ENCODE data around the gene PGP. TPM values are rescaled to one million over a fixed set of nuclear protein-coding genes. Genes with fewer than 3 reads are reported as not detected.

Gene PGP
- polyA plus RNA-seq, 2 of the 4 experiments (the other 2 are of a cell fraction), result 13.9 to 33.7 TPM

GRCh38 chr16:2176047-2176446, 38.6 kb downstream of the PGP start:
- FAIRE-seq, result no peak
- TF ChIP-seq NFE2L2 (conservative IDR thresholded peaks at IDR 0.05; ENCODE audit: low read length), result no peak
- no peak for TF ChIP-seq HES2 (IDR thresholded peaks at IDR 0.05)
- no peak overlapping the region for H3K4me3 ChIP-seq
- POLR2A ChIA-PET, result interaction anchor here (0.5 kb wide), 1 partner anchor 299 kb away, joined by 3 read pairs; no protein-coding TSS in a partner anchor
- 96% methylated on average over 17 of the region's 23 CpGs for WGBS (ENCODE audit: missing lambda C conversion rate)
- no peaks in the 10 kb centered on the region for H3K9me3 ChIP-seq
- H3K4me2 ChIP-seq, result no peak overlapping the region
- ATAC-seq, result no peak
- no peak overlapping the region for H3K27ac ChIP-seq
- CTCF ChIA-PET, result interaction anchor here (0.7 to 3.1 kb wide), 3 partner anchors 18 to 172 kb away, joined by 3 to 12 read pairs (median 3); partner anchors contain the start of gene E4F1
- H3K4me1 ChIP-seq, result no peaks in the 10 kb centered on the region
- DNase-seq (ENCODE audit: low read depth in 1 of 2, low spot score in 1 of 2), result no peak

GRCh38 chr16:2175454-2175853, 39.2 kb downstream of the PGP start:
- H3K4me3 ChIP-seq, result no peak overlapping the region
- H3K4me2 ChIP-seq, result no peak overlapping the region
- no peak for TF ChIP-seq RARB (CRISPR knock-in tag; IDR thresholded peaks at IDR 0.05)
- TF ChIP-seq TP53 (CRISPR knock-in tag; IDR thresholded peaks at IDR 0.05), result no peak
- no peak for TF ChIP-seq CBX2 (IDR thresholded peaks at IDR 0.05; ENCODE audit: borderline replicate concordance, low read depth)
- no peak for TF ChIP-seq ZSCAN20 (CRISPR knock-in tag; IDR thresholded peaks at IDR 0.05)
- TF ChIP-seq NPAS2 (CRISPR knock-in tag; IDR thresholded peaks at IDR 0.05; ENCODE audit: borderline replicate concordance), result no peak
- TF ChIP-seq EHF (CRISPR knock-in tag; IDR thresholded peaks at IDR 0.05), result no peak
- TF ChIP-seq KDM1A (IDR thresholded peaks at IDR 0.05; ENCODE audit: low read depth), result no peak
- TF ChIP-seq HOXA7 (CRISPR knock-in tag; IDR thresholded peaks at IDR 0.05), result no peak
- TF ChIP-seq GATA3 (IDR thresholded peaks at IDR 0.05; ENCODE audit: borderline replicate concordance), result no peak
- no peak for TF ChIP-seq POLR2AphosphoS2 (conservative IDR thresholded peaks at IDR 0.05; ENCODE audit: low read length)
- TF ChIP-seq ESRRA (IDR thresholded peaks at IDR 0.05; ENCODE audit: borderline replicate concordance, low read length), result no peak
- TF ChIP-seq RNF2 (IDR thresholded peaks at IDR 0.05; ENCODE audit: borderline replicate concordance, low read depth), result no peak
- TF ChIP-seq BCL3 (IDR thresholded peaks at IDR 0.05), result no peak
- TF ChIP-seq NFE2L2 (conservative IDR thresholded peaks at IDR 0.05; ENCODE audit: low read length), result no peak
- TF ChIP-seq RAD21 (conservative IDR thresholded peaks at IDR 0.05 in 1 of 2, IDR thresholded peaks at IDR 0.05 in 1 of 2), result no peak
- no peak for TF ChIP-seq HOXB13 (CRISPR knock-in tag; IDR thresholded peaks at IDR 0.05; ENCODE audit: low read depth)
- TF ChIP-seq, protein P1, sequence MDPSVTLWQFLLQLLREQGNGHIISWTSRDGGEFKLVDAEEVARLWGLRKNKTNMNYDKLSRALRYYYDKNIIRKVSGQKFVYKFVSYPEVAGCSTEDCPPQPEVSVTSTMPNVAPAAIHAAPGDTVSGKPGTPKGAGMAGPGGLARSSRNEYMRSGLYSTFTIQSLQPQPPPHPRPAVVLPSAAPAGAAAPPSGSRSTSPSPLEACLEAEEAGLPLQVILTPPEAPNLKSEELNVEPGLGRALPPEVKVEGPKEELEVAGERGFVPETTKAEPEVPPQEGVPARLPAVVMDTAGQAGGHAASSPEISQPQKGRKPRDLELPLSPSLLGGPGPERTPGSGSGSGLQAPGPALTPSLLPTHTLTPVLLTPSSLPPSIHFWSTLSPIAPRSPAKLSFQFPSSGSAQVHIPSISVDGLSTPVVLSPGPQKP (IDR thresholded peaks at IDR 0.05; ENCODE audit: low read depth, low read length), result no peak
- TF ChIP-seq ZNF302 (CRISPR knock-in tag; IDR thresholded peaks at IDR 0.05), result no peak
- POLR2A ChIA-PET, result no interaction called here
- DNase-seq (ENCODE audit: low read depth in 1 of 2, low spot score in 1 of 2) (no peak), ATAC-seq (no peak), FAIRE-seq (no peak)
- H3K4me1 ChIP-seq, result no peaks in the 10 kb centered on the region
- CTCF ChIA-PET, result interaction anchor here (0.9 to 3.1 kb wide), 2 partner anchors 19 to 48 kb away, joined by 3 to 12 read pairs; partner anchors contain the start of gene E4F1
- H3K9me3 ChIP-seq, result no peaks in the 10 kb centered on the region
- WGBS (ENCODE audit: missing lambda C conversion rate), result 85% methylated on average over 4 of the region's 10 CpGs
- no peak overlapping the region for H3K27ac ChIP-seq

- H3K9me3 ChIP-seq, result no peaks in the 10 kb centered on the region
- H3K4me1 ChIP-seq, result no peaks in the 10 kb centered on the region
- ATAC-seq (no peak), DNase-seq (ENCODE audit: low read depth in 1 of 2, low spot score in 1 of 2) (no peak), FAIRE-seq (no peak)
- ChIA-PET POLR2A (interaction anchor here (0.7 kb wide), 1 partner anchor 616 kb away, joined by 3 read pairs; no protein-coding TSS in a partner anchor), CTCF (interaction anchor here (2.7 kb wide), 1 partner anchor 20 kb away, joined by 11 read pairs; no protein-coding TSS in a partner anchor)
- H3K4me3 ChIP-seq, result no peak overlapping the region
- TF ChIP-seq CEBPB (IDR thresholded peaks at IDR 0.05) (peak in 1 of 2 experiments; percentile 68; a peak in 1 of 4 replicates), KDM5A (IDR thresholded peaks at IDR 0.05) (no peak)
- H3K4me2 ChIP-seq, result no peak overlapping the region
- H3K27ac ChIP-seq, result no peak overlapping the region
- 89% methylated on average over 17 of the region's 21 CpGs for WGBS (ENCODE audit: missing lambda C conversion rate)
Observed at GRCh38 chr16:2174396-2175131, 40.1 kb downstream of the PGP start.
